ENCODE data around the gene MXD4. TPM values are rescaled to one million over a fixed set of nuclear protein-coding genes. Genes with fewer than 3 reads are reported as not detected.
"Not testable (repeated sequence)": the region's sequence is repeated elsewhere in the genome, so short reads cannot be mapped to it uniquely, and the experiment has no call there.

Gene MXD4
- total RNA-seq, 1 donor from 2014 or later = 5.2 TPM

- no peak for DNase-seq
- no peaks in the 10 kb centered on the region for H3K27me3 Mint-ChIP-seq
- intact Hi-C loops (cut with micrococcal nuclease) = no loop called here
- H3K27ac Mint-ChIP-seq = no peak overlapping the region
- no peaks in the 10 kb centered on the region for H3K9me3 Mint-ChIP-seq
- H3K36me3 Mint-ChIP-seq (ENCODE audit: low read depth) = peaks cover 48% of the 10 kb centered on the region
- H3K4me3 Mint-ChIP-seq = peak overlapping the region; percentile 59
- peaks cover 50% of the 10 kb centered on the region for H3K4me1 Mint-ChIP-seq
Measured at GRCh38 chr4:2236944-2237666, 24.8 kb downstream of the MXD4 start.

DNA sequence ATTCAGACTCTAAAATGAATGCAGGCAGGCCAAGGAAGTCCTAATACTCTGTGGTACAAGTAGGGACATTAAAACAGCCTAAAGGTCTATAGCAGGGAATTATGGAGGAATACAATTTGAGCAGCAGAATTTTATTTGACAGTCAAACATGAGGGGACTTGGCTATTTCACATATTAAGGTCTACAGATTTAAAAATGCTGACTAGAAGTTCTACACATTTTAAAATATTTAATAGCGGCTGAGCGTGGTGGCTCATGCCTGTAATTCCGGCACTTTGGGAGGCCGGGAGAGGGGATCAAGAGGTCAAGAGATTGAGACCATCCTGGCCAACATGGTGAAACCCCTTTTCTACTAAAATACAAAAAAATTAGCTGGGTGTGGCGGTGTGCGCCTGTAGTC is 30.8 kb downstream of the MXD4 start:
- peaks cover 32% of the 10 kb centered on the region for H3K36me3 Mint-ChIP-seq (ENCODE audit: low read depth)
- H3K27me3 Mint-ChIP-seq = no peaks in the 10 kb centered on the region
- no peaks in the 10 kb centered on the region for H3K9me3 Mint-ChIP-seq
- intact Hi-C loops (cut with micrococcal nuclease) = no loop called here
- DNase-seq = no peak
- H3K4me1 Mint-ChIP-seq = peaks cover 14% of the 10 kb centered on the region
- no peak overlapping the region for H3K4me3 Mint-ChIP-seq
- H3K27ac Mint-ChIP-seq = no peak overlapping the region

GRCh38 chr4:2226261-2226660 is 35.6 kb downstream of the MXD4 start:
- DNase-seq = no peak
- H3K4me3 Mint-ChIP-seq = no peak overlapping the region
- intact Hi-C loops (cut with micrococcal nuclease) = no loop called here
- no peaks in the 10 kb centered on the region for H3K27me3 Mint-ChIP-seq
- H3K4me1 Mint-ChIP-seq = no peaks in the 10 kb centered on the region
- H3K27ac Mint-ChIP-seq = no peak overlapping the region
- no peaks in the 10 kb centered on the region for H3K9me3 Mint-ChIP-seq
- peaks cover 20% of the 10 kb centered on the region for H3K36me3 Mint-ChIP-seq (ENCODE audit: low read depth)

DNA sequence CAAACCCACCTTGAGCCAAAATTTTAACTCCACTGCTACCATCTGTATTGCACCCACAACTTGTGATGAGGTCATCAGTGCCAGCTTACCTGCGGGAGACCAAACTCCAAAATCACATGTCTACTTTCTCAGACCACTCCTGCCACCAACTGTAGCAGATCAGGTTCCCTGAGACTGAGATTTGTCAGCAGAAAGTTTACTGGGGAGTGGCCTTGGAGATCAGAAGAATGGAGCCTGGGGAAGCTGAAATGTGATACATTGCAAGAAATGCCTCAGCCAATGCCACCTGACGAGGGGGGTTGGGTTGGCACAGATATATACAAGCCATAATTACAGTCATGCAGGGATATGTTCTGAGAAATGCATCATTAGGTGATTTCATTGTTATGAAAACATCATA is 39.1 kb downstream of the MXD4 start:
- Mint-ChIP-seq H3K27me3 (no peaks in the 10 kb centered on the region), H3K36me3 (ENCODE audit: low read depth) (peaks cover 14% of the 10 kb centered on the region), H3K4me1 (peaks cover 6% of the 10 kb centered on the region), H3K27ac (no peak overlapping the region), H3K4me3 (no peak overlapping the region), H3K9me3 (no peaks in the 10 kb centered on the region)
- DNase-seq = no peak
- intact Hi-C loops (cut with micrococcal nuclease) = no loop called here

DNA sequence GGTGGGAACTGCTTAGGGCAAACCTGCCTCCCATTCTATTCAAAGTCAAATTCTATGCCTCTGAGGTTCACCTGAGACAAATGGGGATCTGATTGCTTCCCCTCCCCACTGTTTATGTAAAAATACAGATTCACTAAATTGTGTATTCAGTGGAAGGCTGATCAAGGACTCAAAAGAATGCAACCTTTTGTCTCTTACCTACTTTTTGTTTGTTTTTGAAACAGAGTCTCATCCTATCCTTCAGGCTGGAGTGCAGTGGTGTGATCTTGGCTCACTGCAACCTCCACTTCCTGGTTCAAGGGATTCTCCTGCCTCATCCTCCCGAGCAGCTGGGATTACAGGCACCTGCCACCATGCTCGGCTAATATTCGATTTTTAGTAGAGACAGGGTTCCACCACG is 40.5 kb downstream of the MXD4 start:
- H3K27ac Mint-ChIP-seq; DNase-seq; H3K27me3 Mint-ChIP-seq; H3K4me1 Mint-ChIP-seq; H3K9me3 Mint-ChIP-seq; H3K36me3 Mint-ChIP-seq (ENCODE audit: low read depth); H3K4me3 Mint-ChIP-seq; intact Hi-C loops (cut with micrococcal nuclease): not testable (repeated sequence)

- no peak overlapping the region for H3K27ac Mint-ChIP-seq
Measured at GRCh38 chr4:2220016-2220630, 41.8 kb downstream of the MXD4 start.

GRCh38 chr4:2219233-2219760 is 42.6 kb downstream of the MXD4 start:
- Mint-ChIP-seq H3K4me1 (peaks cover 8% of the 10 kb centered on the region), H3K4me3 (no peak overlapping the region), H3K9me3 (no peaks in the 10 kb centered on the region), H3K36me3 (ENCODE audit: low read depth) (peaks cover 4% of the 10 kb centered on the region), H3K27me3 (no peaks in the 10 kb centered on the region), H3K27ac (no peak overlapping the region)
- intact Hi-C loops (cut with micrococcal nuclease) = no loop called here
- DNase-seq = no peak

More at GRCh38 chr4:2220016-2220630, 41.8 kb downstream of the MXD4 start:
- Mint-ChIP-seq H3K4me3 (no peak overlapping the region), H3K9me3 (no peaks in the 10 kb centered on the region), H3K36me3 (ENCODE audit: low read depth) (peaks cover 4% of the 10 kb centered on the region), H3K27me3 (no peaks in the 10 kb centered on the region), H3K4me1 (peaks cover 8% of the 10 kb centered on the region)
- peak; percentile 94 for DNase-seq
- intact Hi-C loops (cut with micrococcal nuclease) = loop anchor here (1.0 kb wide), 2 partner anchors 221 to 243 kb away; no protein-coding TSS in a partner anchor

- no peak overlapping the region for H3K27ac Mint-ChIP-seq
- no peak overlapping the region for H3K4me3 Mint-ChIP-seq
- H3K36me3 Mint-ChIP-seq (ENCODE audit: low read depth) = peaks cover 4% of the 10 kb centered on the region
- DNase-seq = no peak
- H3K27me3 Mint-ChIP-seq = no peaks in the 10 kb centered on the region
- H3K9me3 Mint-ChIP-seq = no peaks in the 10 kb centered on the region
- intact Hi-C loops (cut with micrococcal nuclease) = no loop called here
- peaks cover 8% of the 10 kb centered on the region for H3K4me1 Mint-ChIP-seq
Measured at GRCh38 chr4:2218436-2218835, 43.5 kb downstream of the MXD4 start.

DNA sequence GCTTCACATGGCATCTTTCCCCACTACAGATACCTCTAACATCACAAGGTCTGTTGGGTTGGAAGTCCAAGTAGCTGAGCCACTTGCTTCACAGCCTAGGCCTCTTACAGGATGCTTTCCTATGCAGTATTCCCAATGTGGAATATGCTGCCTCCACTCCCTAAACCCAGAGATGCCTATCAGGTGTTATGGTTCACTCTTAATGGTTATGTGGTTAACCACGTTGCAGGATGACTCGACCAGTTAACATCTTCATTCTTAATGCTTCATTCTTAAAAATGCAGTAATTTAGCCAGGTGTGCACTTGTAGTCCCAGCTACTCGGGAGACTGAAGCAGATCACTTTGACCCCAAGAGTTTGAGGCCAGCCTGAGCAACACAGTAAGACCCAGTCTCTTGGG is 44.2 kb downstream of the MXD4 start:
- Mint-ChIP-seq H3K27ac (no peak overlapping the region), H3K36me3 (ENCODE audit: low read depth) (peaks cover 2% of the 10 kb centered on the region), H3K9me3 (no peaks in the 10 kb centered on the region), H3K4me1 (peaks cover 8% of the 10 kb centered on the region), H3K27me3 (no peaks in the 10 kb centered on the region), H3K4me3 (no peak overlapping the region)
- intact Hi-C loops (cut with micrococcal nuclease) = no loop called here
- DNase-seq = no peak

DNA sequence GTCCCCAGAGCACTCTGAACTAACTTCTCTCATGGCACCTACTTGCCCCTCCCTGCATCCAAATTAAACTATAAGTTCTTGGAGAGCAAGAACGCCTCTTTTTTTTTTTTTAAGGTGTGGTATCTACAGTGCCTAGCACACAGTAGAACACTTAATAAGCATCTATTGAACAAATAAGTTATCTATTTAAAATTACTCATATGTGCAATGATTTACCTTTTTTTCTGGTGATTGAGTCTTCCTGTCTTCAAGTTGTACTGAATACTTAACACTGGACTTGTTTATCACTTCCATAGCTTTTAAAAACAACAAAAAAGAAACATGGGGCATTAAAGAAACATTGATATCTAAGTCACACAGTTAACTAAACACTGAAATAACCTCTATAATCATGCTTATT is 49.1 kb downstream of the MXD4 start:
- no peak overlapping the region for H3K4me3 Mint-ChIP-seq
- no peaks in the 10 kb centered on the region for H3K9me3 Mint-ChIP-seq
- intact Hi-C loops (cut with micrococcal nuclease) = no loop called here
- H3K27me3 Mint-ChIP-seq = no peaks in the 10 kb centered on the region
- H3K36me3 Mint-ChIP-seq (ENCODE audit: low read depth) = no peaks in the 10 kb centered on the region
- H3K27ac Mint-ChIP-seq = no peak overlapping the region
- DNase-seq = no peak
- peaks cover 2% of the 10 kb centered on the region for H3K4me1 Mint-ChIP-seq

GRCh38 chr4:2202789-2203188 is 59.1 kb downstream of the MXD4 start:
- H3K36me3 Mint-ChIP-seq (ENCODE audit: low read depth); DNase-seq; H3K27ac Mint-ChIP-seq; H3K4me1 Mint-ChIP-seq; intact Hi-C loops (cut with micrococcal nuclease); H3K9me3 Mint-ChIP-seq; H3K27me3 Mint-ChIP-seq; H3K4me3 Mint-ChIP-seq: not testable (repeated sequence)

Other genes with a start within 250 kb of the MXD4 start
- gene NAT8L, start 202.8 kb downstream of the MXD4 start, total RNA-seq = 7.3 and 7.7 TPM in 2 replicates
- gene HAUS3, start 20.0 kb downstream of the MXD4 start, total RNA-seq = 19.3 and 19.4 TPM in 2 replicates
- gene POLN, start 20.0 kb downstream of the MXD4 start, total RNA-seq = 1.9 and 2.3 TPM in 2 replicates
- 4.4 and 4.7 TPM in 2 replicates for gene ZFYVE28, start 156.5 kb upstream of the MXD4 start, total RNA-seq
- gene CFAP99, start 156.8 kb upstream of the MXD4 start, total RNA-seq = not detected in 2 replicates
- gene RNF4, start 207.0 kb upstream of the MXD4 start, total RNA-seq = 94.8 and 95.4 TPM in 2 replicates

Measured in activated CD4-positive, alpha-beta T cell treated with anti-CD3 and anti-CD28 coated beads, Interleukin-2, amount 10 ng/mL, durations not matched to agents 24 days and 14 days (primary cell).